ENCODE data around the gene SERP2.

SERP2 gene

DNA sequence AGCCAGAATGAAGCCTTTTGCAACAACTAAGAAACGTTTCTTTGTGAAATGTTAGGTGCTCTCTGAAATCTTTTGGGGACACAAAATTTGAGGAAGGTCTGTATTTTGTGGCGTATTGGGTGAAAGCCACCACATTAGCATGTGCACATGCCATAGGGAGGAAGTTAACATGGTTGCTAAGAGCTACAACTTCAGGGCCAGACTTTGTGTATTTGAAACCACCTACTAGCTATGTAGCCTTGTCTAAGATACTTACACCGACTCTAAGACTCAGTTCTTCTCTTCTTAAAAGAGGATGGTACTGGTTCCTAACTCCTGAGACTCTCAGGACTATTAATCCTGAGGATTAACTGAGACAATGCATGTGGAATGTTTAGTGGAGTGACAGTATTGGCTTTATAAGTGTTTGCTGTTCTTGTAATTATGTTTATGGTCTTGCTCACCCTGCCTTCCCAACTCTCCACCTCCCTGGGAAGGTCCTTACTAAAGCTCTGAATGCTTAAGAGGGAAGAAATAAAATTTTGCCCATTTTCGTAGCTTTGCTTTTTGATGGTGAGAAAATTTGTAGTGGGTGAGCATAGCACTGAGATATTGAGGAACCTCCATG, 15.5 kb downstream of the SERP2 start:
- DNase-seq, result no peak

DNA sequence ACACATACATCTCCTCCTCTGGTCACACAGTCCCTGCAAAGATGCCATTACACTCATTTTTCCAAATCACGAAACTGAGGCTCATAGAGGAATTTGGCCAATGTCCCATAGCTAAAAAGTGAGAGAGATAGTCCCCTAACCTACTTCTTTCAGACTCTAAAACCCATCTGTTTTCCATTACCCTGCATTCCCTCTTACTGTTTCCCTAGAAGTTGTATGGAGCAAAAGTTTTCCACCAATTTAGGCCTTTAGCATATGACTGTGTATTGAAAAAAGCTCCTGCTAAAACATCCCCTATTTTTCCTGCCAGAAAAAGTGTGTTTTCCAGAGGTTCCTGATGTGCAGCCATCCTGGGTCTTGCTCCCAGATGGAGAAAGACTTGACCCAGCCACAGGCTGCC, 16.3 kb downstream of the SERP2 start:
- DNase-seq, result peak; percentile 58

DNA sequence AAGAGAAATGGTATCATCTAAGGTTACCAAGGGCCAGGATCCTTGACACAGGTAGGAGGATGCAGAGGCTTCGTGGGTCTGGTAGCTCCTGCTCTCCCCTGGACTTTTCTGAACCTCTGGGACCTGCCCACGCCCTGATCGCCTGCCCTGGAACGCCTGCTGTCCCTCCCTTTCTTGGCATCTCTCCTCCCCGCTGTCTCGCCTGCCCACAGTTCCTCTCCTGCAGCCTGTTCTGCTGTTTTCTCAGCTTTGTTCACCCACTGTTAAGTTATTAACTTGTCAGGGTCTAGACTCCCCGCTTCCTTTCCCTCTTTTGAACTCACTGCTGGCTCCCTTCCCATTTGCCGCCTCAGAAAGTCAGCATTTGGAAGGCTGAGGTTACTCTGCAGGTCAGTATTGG, 19.8 kb downstream of the SERP2 start:
- no peak for DNase-seq

DNA sequence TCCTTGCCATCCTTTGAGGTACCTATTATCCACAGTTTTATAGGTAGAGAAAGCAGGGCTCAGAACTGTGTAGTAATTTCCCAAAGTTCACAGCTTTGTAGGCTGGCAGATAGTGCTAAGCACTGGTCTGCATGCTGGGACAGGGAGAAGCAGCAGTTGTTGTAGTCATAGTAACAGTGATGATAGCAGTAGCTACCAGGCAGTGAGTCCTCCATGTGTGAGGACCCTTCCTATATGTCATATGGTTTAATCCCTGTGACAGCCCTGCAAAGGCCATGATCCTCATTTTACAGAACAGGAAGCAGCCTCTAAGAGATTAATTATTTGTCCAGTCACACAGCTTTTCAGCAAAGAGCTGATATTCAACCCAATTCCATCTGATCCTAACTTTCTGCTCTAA, 21.0 kb downstream of the SERP2 start:
- DNase-seq, result no peak

DNA sequence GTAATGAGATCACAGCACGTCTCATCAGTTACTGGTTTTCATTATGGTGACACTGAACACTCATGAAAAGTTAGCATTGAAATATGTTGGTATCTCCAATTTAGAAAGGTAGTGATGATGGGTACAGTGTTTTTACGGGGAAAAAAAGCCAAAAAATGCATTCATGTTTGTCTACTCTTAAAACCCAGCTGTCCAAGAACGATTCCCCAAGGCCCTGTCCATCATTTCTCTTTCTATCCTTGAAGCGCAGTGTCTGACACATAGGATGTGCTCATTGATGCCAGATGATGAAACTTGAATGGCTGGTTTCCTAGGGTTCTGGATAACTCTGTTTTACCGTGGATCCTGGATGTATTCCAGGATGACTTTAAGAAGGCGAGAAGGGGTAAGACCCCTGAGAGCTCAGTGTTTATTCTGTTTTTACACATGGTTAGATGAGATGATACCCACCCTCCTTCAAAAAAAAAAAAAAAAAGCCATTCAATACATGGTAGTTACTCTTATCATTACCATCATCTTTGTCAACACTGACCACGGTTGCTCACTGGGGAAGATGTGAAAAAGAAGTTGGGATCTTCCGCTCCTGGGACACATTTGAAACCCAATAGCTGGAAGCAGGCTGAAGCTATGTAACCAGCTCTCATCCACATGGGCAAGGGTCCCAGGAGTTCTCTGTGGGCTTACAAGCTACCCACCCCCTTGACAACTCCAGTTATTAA, 22.5 kb downstream of the SERP2 start:
- peak; percentile 72 for DNase-seq

DNA sequence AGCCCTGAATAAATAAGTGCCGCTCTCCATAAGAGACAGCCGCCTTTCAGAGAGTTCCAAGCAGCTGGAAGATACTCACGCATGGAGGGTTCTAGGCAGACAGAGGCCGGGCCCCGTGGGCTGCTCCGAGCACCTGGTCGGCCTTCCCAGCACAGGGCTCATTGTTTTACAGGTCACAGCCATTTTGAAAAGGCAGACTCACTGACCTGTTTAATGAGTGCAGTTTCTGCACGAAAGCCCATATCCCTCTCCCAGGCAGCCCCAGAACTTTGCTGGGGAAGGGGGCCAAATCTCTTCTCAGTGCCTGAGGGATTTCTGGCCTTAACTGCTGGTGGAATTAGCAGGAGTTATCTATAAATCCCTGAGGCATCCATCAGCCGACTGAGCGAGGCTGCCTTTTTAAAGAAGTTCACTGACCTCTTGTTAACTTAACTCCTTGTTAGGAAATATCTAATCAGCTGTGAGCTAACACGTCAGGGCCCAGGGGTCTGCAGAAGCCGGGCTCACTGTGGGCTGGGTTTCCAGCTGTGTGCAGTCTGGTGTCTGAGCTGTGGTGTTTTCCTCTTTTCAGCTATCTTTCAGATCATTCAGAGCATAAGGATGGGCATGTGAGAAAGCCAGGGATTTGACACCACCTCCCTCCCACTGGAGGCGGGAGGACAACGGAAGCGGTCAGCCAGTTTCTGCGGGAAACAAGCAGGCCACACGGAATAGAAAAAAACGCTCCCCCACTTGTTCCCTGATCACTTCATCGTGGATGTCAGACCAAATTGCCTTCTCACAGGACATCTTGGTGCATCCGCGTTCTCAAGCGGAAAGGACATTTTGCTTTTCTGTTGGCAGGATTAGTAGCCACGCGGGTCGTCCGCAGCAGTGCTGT, 23.3 kb downstream of the SERP2 start:
- peak; percentile 50 for DNase-seq

DNA sequence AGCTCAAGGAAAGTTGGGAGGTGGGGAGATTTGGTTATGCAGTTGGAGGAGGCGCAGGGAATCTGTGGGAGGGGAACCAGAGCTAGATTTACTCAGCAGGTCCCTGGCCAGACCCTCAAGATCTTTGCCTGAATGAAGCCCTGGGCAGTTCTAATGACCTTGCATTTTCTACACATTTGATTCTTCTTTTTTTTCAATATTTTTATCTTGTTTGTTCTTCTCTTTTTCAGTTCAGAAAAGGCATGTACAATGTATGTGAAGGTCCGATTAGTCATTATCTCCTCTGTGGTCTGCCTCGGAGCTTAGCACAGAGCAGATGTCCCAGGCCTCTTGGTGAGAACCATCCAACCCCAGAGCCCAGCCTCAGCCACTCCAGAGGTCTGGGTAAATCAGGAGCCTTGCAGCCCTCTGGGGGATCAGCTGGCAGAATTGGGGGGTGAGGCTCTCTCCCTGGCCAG, 24.2 kb downstream of the SERP2 start:
- DNase-seq, result no peak

DNA sequence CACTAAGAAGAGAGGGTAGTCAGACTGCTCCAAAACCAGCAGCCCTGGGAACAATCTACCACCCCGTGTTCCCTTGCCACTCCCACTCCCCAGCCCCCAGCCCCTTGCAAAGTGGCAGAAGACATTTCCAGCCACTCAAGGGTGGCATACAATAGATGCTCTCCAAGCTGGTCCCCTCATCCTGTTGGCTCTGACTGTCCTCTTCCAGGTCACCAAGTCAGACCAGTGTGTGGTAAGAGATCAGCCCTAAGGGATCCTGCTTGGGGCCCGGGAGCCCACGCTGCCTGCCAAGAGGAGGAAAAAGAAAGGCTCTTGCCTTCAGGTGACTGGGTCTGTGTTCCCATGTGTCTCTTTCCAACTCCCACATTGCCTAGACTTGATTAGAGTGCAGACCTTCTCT, 25.0 kb downstream of the SERP2 start:
- DNase-seq, result no peak

DNA sequence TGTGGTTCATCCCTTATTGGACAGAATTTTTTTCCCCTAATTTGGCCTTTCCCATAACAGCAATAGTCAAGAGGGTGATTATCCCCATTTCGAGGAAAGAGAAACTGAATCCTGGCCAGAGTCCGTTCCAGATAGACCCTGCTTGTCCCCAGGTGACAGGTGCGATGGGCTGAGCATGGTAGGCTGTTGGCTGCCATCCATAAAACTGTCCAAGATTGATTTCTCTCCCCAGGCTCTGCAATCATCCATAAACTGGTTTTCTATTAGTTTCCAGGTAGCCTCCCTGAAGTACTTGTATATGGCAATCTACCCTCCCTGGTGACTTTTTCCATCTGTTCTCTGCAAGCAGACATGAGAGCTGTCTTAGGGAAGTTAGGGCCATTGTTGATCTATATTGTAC, 25.4 kb downstream of the SERP2 start:
- DNase-seq, result no peak

DNA sequence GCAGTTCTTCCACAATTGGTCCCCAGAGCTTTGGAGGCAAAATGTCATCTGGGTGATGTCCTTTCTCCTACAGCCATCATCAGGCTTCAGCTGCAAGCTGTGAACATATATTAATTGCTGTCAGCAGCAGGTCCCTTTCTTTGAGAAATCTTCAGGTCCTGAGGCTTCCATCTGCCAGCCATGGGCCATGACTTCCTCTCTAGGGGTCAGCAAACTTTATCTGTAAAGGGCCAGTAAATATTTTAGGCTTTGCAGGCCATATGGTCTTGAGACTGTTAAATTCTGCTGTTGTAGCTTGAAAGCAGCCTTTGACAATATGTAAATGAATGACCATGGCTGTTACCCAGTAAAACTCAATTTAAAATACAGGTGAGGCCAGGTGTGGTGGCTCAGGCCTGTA, 27.1 kb downstream of the SERP2 start:
- DNase-seq, result no peak

DNA sequence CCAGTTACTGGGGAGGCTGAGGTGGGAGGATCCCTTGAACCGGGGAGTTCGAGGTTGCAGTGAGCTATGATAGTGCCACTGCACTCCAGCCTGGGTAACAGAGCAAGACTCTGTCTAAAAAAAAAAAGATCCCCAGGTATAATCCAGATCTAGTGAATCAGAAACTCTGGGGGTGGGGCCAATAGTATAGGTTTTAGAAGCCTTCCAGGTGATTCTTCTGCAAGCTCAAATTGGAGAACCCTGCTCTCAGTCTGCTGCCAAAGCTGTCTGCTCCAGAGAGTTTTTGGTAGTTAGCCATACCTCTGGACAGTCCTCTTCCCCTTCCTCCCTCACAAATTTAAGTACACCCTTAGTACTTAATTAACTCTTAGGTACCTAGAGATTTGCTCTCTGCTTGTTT, 28.0 kb downstream of the SERP2 start:
- DNase-seq, result no peak

DNA sequence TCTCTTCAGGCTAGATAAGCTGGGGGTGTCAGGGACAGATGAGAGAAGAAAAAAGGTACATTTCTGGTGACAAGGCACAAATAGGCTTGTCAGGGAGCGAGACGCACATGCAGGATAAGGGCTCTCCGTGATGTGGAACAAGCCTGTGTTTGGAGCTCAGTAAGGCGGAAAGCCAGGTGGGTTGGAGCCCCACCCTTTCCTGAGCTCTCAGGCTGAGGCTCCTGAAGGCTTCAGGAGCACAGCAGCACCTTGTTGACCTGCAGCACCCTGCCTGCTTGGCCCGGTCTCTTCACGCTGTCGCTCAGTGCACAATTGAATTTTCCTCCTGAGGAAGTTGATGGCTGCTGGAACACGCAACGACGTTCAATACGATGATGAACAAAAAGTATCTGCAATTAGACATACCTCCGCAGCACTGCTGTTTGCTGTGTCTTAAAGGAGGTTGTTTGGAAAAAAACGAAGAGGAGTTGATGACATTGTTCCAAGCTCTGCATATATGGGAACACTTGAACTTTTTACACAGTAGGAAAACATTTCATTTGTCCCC, 29.3 kb downstream of the SERP2 start:
- DNase-seq, result no peak

DNA sequence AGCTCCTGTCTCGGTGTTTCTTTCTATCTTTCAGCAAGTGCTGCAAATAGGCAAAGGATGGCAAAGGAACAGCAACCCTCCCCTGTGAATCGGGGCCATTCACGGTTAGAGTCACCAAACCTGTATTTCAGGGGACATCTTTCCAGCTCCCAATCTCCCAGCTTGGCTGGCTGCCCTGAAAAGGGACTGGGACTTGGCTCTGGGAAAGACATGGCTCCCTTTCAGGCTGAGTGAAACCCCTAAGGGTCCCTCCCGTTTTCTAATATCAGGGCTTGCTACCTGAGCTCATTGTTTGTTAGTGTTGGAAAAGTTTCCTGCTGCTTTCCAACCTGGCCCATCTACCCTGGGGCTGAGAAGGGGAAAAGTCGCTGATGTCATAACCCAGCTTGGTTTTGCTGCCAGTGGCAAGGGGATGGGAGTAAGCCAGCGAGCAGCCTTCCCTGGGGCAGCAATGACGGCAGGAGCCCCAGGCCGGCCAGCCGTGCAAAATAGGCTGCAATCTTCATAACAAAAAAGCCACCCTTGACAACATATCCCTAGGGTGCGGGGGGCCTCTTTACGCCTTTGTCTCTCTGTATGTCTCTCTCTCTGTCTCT, 29.9 kb downstream of the SERP2 start:
- DNase-seq, result no peak

DNA sequence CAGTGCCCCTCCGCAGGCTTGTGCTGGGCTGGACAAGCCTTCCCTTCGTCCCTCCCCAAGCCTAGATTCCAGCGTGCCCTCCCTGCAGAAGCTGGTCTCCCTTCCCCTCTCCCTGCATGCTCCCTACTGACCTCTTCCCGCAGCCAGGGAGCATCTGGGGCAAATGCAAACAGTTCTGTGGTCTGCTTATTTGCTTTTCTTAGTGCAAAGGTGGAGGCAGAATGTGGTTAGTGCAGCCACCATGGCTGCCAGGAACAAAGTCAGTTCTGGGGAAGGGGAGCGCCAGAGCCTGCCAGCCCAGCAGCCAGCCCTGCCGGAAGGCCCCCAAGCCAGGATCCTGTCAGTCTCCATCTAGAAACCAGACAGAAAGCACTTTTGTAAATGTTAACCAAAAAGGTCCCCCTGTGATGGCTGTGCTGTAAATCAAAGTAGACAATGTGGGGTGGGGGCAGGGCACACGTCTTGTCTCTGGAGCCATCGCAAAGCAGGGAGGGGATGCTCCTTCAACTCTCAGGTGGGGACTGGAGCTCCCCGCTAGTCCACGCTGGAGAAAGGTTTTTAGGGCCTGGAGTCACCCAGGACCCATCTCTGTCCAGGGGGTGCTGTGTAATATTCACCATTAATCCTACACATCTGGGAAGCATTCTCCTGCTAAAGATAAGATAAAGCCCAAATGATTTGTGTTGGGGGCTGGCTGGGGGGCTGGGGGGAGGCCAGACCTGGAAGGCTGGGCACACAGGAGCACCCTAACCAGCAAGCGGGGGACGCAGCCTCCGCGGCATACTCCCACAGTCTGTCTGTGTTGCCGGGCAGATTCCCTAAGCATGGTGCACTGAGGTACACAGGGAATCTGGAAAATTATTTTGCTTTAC, 30.9 kb downstream of the SERP2 start:
- no peak for DNase-seq

DNA sequence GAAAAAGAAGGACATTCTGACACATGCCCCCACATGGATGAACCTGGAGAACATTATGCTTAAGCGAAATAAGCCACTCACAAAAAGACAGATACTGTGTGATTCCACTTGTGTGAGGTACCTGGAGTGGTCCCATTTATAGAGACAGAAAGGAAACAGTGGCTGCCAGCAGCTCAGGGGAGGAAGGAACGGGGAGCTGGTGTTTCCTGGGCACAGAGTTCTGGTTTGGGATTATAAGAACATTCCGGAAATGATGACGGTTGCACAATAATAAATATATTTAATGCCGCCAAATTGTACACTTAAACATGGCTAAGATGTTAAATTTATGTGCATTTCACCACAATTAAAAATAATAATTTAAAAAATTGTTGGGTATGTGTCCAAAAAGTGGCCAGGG, 33.0 kb downstream of the SERP2 start:
- no peak for DNase-seq

DNA sequence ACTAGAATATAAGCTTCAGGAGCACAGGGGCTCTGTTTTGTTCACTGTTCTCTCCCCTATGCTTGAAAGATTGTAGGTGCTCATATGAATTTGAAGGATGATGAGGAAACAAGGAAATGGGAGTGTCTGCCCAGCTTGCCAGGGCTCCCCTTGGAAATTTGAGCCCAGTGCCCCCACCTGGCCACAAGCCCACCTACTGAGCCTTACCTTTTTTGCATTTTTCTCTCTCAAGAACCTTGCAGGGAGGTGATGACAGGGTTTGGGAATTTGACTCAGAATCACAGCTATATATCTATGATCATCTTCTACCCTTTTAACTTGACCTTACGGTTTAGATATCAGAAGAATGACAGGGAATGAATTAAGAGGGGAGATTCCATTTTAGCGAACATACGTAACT, 33.8 kb downstream of the SERP2 start:
- no peak for DNase-seq

DNA sequence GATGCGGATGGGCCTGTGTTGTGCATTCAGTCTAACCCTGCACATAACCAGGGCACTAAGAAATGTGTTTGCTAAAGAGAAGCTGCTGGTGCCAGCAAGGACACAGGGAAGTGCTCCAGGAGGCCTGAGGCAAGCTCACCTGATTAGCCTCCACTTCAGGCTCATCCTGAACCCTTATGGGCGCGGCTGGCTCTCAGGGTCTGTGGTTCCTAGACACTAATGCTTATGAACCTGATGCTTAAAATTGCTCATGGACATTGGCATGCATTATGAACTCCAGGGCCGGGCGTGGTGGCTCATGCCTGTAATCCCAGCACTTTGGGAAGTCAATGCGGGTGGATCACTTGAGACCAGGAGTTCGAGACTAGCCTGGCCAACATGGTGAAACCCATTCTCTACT, 34.3 kb downstream of the SERP2 start:
- DNase-seq, result no peak

DNA sequence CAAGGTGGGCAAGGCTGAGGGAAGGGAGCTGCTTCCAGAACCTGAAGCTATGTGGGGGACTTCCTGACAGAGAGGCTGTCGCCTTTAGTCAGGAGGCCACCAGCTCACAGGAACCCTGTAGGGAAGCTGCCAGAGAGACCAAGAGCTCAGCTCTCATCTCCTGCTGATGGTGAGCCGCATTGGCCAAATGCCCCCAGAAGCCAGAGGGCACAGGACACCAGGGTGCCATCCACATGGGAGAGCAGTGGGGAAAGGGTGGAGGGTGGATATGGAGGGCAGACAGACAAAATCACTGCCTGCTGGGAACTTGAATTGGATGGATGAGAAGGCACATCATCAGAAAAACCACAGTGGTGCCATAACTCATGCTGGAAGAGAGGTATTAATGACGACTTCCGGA, 36.0 kb downstream of the SERP2 start:
- no peak for DNase-seq

DNA sequence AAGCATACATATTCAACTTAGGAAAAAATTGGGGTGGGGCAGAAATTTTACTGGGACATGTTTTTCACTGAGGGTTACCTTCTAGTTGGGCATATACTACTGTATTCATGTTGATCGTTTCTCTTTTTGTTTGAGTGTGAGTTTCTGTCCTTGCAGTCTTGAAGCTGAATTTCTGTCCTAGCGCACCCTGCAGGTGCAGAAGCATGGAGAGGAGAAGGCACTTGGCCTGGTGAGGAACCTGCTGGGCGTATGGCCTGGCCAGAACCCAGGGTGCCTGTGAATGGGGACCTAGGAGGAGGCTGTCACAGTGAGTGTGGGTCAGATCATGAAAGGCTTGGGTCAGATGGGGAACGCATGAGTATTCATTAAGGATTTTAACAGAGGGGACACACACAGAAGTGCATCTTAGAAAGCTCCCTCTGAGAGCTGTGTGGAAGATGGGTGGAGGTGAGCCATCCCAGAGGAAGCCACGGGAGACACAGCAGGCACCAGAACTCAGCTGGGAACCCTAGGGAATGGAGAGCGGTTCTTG, 36.8 kb downstream of the SERP2 start:
- no peak for DNase-seq

DNA sequence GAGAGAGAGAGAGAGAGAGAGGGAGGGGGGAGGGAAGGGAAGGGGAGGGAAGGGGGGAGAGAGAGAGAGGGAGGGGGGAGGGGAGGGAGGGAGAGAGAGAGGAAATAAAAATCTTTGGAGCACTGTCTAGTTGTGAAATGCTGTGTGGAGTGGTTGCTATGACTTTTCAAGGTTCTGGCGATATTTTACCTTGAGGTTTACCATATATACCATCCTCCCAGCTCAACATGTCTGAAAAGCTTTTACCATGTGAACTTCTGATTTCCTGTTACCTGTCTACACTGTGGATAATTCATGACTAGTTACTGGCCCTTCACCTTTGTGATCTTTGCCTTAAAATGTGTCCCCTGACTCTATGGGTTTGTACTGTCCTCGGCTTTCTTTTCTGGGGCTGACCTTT, 38.2 kb downstream of the SERP2 start:
- no peak for DNase-seq

DNA sequence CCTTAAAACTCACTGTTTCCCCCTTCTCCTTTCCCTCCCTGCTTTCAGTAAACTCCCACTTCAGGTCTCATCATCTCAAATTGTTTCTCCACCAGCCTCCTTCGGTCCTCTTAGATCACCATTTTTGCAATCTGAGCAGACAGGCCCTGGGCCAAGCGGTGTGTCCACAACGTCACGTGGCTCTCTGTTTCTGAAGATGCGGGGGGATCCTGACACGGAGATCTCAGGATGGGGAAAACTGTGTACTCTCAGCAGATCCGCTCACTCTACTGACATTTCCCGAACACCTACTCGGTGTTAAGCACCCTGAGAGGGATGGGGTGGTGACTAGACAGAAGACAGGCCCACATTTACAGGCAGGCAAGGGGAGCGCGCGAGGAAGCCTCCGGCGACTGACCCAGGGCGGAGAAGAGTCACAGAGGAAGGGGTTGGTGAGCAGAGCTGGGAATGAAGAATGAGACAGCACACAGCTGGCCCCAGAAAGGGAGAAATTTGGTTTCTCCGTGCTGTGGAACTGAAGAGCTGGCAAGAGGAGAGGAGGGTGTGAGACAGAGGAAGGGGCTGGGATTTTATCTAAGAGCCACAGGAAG, 38.8 kb downstream of the SERP2 start:
- no peak for DNase-seq

All from fibroblast of skin of abdomen (primary cell).